H4 (cell line): ENCODE data around the gene PSEN1. TPM values are rescaled to one million over a fixed set of nuclear protein-coding genes. Genes with fewer than 3 reads are reported as not detected.

ENCODE experiments used
- DNase-seq: peaks from one replicate; pipeline ENCODE4 v3.0.0-alpha.2; 2015; ENCODE audit warnings: low spot score
- total RNA-seq: library from RNA; depleted of rRNA; stranded (reverse); fragments of >200 nt; shearing (Covaris generic); gene quantifications from 2 replicates; pipeline ENCODE4 v1.2.3, GENCODE V29; 2014

PSEN1 gene
- total RNA-seq, 1 experiment from 2014 or later, result 26.3 TPM

DNA sequence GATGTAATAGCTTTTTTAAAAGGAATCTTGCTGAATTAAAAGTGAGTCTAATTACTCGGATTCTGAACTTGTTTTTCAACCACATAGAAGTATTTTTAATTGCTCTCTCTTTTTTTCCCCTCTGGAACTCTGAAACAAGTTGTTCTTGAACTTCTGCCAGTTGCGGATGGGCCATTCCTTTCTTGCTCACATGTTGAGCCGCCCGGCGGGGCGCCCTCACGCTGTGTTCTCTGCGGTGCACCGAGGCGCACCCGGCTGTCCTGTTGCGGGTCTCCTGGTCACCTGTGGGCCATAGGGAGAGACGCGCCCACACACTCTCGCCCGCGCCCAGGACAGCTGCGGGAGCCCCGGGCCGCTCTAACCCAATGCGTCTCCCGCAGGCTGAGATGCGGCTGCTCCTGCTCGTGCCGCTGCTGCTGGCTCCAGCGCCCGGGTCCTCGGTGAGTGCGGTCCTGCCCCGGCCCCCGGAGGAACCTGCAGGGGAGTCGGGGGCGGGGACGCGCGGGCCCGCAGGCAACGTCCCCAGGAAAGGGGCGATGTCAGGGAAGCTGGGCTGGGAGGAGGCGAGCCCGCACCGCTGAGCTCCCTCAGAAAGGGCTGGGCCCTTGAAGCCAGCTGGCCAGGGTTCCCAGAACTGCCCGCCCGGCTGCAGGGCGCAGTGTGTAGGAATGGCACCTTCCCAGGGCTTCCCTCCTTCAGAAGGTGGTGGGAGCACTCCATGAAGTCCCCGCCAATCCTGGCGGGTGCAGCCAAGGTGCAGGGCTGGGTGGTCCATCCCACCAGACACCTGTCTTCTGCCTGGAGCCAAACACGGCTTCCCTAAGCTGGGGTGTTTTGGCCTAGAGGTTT is 103.3 kb downstream of the PSEN1 start:
- no peak for DNase-seq

DNA sequence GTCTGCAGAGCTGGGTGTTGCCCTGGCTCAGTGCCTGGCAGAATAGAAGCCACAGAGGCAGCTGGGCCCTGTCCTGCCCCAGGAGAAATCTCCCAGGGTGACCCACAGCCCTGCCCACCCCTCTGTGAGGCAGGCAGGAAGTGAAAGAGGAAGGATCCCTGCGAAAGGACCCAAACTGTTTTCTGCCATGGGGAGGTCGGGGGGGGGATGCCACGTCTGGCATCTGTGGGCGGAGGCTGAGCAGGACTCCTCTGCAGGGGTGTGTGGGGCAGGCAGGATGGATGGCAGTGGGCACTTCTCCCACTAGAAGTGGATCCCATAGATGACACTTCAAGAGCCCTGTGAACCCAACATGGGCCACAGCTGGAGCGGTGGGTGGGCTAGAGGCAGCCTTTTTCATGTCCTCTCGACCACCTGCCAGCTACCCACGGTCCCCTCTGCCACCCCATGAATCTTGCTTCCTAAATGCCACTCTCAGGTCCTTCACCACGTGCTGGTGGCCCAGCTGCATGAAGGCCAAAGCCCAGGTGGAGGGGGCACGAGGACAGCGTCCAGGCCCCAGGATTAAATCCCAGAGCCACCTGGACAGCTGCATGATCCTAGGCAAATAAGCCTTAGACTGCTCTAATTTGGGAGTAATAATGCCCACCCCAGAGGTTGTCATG is 104.6 kb downstream of the PSEN1 start:
- no peak for DNase-seq

DNA sequence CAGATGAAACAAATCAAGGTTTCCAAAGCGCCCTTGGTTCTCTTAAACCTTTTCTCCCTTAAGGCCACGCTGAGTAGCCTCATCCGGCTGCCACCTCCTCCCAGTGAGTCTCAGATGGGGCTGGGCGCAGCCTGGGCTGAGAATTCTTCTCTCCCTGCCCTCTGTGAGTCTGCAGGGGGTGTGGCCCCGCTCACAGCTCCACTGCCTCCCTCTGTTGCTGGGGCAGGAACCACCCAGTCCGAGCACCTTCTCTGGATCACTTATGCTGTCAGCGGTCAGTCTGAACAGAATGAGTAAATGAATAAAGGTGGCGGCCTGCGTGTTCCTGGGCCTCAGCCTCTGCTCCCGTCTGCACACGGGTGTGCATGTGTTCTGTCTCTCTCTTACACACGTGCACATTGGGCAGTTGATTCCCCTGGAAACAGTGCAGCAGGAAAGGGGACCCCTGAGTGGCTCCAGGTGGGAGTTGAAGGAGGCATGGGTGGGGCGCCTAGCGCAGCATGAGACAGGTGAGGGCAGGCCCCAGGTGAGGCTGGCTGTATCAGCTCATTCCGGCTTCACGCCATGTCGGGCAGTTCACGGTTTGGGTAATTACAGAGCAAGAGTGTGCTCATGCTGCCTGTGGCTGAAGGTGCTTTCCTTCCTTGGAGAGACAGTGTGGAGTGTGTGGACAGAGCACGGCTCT is 105.3 kb downstream of the PSEN1 start:
- DNase-seq, result no peak

DNA sequence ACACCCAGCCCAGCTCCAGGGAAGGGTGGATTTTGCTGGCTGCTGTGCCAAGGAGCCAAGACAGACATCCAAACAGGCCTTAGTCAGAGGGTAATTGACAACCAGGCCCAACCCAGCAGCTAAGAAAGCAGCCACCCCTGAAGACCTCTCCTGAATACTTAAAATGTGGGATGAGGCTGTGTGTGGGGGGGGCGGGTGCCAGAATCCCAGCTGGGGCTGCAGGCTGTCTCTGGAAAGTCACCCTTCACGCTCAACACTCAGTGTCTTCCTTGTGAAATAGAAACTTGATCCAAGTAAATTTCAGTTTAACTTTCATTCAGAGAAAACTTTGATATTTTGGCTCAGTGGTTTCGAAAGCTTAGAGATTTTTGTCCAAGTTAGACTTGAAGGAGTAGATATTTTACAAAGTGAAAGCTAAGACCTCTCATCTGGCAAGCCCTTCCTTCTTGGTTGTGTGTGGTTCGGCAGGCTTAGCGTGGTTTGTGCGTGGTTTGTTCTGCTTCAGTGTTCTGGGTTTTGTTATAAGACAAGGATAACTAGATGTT is 106.1 kb downstream of the PSEN1 start:
- no peak for DNase-seq

DNA sequence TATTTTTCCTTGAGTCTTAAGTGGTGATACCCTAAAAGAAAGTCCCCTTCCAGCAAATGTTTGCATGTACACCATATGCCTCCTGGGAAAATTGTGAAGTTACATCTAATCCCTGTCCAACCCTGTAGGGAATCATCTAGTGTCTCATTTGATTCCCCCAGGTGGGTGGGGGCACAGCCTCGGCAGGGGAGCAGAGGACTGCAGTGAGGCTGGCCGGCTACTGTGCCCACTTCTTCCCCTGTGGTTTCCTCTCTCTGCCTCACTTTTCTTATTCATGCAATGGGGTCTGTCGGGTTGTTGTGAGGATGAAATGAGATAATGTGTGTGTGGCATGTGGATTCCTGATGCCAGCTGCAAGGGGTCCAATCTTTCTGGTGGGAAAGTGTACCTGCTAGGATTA is 107.0 kb downstream of the PSEN1 start:
- DNase-seq, result no peak

DNA sequence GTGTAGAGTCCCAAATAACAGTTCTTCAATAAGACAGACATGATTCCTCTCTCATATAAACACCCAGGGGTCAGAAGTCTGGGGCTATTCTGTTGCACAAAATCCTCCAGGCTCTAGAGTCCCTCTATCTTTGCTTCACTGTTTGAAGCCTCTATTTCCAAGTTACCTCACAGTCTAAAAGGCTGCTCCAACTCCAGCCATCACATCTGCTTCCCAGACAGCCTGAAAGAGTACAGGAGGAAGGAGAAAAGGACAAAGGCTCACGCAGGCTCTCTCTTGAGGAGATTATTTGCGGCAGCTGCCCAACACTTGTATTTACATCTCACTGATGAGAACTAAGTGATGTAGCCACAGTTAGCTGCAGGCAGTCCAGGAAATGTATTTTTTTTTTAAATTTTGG is 107.4 kb downstream of the PSEN1 start:
- no peak for DNase-seq

DNA sequence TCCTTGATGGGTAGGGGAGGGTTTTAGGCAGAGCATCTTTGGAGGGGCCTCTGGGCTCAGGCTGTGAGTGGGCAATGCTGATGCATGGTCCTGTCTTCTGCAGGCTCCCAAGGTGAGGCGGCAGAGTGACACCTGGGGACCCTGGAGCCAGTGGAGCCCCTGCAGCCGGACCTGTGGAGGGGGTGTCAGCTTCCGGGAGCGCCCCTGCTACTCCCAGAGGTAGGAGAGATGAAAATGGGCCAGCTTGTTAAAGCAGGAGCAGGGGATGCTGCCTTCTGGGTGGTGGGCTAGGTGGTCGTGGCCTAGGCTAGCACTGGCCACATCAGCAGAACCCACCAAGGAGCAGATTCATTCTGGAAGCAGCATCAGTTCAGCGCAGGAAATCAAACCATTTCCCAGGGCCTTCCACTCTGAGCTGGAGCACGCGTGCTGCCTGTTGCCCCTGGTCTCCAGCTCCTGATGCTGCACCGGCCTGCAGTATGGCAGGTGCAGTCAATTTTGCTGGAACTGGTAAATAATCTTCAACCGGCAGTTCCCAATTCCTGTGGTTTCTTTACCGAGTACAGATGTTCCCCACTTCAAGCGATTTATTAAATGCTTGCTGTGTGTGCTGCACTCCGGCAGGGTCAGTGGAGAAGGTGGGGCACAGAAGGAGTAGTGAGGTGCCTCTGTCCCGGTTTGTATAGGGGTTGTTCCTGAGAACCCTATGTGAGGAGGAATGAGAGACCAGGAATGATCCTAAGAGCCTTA is 108.4 kb downstream of the PSEN1 start:
- DNase-seq, result no peak

DNA sequence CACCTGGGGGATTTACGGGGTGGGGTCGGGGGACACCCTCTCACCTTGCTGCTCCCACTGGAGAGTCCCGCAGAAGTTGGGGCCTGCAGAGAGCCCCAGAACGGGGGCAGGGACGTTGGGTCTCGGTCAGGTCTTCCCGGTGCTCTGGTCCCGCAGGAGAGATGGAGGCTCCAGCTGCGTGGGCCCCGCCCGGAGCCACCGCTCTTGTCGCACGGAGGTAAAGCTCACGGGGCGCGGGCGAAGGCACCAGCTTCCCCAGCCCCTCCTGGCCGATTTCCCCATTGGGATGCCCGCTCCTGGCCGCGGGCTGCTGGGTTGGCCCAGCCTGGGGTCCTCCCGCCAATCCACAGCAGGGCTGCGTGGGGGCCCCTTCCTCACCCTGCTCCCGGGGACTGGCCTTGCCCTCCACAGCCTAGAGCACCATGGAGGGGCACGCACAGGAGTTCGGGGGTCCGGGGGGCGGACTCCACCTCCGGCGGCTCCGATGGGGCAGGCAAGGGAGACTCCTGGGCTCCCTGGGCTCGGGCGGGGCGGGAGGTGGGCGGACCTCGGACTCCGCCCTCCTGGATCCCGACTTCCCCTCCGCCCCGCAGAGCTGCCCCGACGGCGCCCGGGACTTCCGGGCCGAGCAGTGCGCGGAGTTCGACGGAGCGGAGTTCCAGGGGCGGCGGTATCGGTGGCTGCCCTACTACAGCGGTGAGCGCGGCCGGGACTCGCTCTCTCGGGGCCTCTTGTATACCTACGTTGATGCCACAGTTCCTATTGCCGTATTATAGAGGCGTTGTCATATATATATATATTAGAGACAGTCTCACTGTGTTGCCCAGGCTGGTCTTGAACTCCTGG is 109.4 kb downstream of the PSEN1 start:
- no peak for DNase-seq

DNA sequence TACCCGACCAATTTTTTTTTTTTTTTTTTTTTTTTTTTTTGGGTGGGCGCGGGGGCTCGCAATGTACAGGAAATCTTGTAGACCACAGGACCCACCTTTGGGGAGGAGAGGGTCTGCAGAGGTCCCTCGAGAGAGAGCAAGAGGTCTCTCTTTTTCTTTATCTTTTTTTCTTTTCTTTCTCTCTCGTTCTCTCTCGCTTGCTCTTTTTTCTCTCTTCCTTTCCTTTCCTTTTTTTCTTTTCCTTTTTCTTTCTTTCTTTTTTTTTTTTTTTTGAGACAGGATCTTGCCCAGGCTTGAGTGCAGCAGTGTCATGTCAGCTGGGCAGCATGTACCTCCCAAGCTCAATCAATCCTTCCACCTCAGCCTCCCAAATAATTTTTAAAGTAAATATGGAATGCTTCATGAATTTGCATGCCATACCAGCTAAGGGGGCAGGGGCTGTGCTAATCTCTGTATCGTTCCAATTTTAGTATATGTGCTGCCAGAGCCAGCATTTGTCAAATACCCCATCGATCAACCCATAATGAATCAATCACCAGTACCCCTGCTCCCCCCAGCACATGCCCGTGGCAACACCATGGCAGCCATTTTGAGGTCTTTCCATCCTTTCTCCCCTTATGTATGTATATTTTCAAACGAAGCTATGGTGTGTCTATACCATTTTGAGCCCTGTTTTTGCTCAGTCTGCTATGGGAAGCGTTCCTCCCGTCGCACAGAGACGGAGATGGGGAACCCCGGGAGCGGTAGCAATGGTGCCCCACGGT is 110.3 kb downstream of the PSEN1 start:
- DNase-seq, result no peak

DNA sequence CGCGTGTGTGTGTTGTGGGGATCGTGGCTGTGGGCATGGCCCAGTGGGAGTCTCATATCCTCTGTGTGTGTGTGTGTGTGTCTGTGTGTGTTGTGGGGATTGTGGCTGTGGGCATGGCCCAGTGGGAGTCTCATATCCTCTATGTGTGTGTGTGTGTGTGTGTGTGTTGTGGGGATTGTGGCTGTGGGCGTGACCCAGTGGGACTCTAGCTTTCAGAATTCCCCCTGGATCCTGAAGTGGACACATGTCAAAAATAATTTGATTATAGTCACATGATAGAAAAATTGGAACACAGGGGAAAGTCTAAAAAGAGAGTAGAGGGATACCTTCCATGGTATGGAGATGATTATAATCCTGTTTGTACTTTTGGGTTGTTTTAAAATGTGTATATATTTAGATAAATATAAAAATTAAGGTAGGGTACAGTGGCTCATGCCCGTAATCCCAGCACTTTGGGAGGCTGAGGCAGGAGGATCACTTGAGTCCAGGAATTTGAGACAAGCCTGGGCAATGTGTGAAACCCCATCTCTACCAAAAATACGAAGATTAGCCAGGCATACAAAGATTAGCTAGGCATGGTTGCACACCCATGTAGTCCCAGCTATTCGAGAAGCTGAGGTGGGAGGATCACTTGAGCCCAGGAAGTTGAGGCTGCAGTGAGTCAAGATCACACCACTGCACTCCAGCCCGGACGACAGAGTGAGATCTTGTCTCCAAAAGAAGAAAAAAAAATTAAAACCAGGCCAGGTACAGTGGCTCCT is 112.0 kb downstream of the PSEN1 start:
- DNase-seq, result no peak

DNA sequence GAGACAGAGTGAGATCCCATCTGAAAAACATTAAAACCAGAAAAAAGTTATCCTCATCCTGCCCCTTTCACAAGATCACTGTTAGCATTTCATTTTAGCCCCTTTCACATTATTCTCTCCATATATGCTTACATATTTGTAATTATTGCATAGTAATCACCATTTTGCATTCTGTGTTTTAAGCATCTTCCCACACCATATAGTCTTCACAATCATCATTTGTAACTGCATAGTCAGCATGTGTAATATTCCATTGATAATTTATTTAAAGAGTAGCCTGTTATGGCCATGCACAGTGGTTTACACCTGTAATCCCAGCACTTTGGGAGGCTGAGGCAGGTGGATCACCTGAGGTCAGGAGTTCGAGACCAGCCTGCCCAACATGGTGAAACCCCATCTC is 112.8 kb downstream of the PSEN1 start:
- DNase-seq, result no peak

DNA sequence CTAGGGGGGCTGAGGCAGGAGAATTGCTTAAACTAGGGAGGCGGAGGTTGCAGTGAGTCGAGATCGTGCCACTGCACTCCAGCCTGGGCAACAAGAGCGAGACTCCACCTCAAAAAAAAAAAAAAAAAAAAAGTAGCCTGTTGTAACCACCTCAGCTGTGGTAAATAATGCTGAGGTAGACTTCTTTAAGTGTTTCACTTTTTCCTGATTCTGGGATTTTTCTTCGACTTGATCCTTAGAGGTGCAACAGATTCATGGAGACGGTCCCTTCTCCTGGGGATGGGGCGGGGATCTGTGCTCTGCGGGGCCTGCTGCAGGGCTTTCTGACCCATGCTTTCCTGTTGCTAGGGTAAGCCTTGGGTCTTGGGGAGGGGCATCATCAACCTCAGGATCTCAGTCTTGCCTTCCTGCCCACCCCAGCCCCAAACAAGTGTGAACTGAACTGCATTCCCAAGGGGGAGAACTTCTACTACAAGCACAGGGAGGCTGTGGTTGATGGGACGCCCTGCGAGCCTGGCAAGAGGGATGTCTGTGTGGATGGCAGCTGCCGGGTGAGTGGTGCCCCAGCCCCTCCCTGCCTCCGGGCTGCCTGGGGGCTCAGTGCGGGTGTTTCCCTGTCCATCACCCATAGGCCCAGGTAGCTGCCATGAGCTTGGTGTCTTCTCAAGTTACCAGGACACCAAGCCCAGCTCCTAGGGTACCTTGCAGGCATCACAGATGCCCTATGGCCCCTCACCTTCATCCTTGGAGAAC is 113.4 kb downstream of the PSEN1 start:
- no peak for DNase-seq

DNA sequence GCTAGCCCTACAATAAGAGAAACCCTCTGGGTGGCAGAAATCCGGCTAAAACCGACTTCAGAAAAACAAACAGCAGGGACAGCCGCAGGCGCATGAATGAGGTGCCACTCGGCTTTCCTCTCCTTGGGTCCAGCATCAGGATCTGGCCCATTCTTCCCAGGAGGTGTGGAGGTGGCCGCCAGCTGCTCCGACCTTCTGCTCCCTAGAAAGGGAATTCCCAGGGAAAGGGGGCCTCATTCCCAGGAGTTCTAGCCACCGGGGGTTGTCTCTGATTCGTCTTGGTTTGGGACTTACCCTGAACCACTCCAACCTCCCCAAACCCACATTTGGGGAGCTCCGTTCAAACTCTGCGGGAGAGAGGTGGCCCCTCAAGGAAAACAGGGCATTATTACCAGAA is 114.0 kb downstream of the PSEN1 start:
- DNase-seq, result no peak

DNA sequence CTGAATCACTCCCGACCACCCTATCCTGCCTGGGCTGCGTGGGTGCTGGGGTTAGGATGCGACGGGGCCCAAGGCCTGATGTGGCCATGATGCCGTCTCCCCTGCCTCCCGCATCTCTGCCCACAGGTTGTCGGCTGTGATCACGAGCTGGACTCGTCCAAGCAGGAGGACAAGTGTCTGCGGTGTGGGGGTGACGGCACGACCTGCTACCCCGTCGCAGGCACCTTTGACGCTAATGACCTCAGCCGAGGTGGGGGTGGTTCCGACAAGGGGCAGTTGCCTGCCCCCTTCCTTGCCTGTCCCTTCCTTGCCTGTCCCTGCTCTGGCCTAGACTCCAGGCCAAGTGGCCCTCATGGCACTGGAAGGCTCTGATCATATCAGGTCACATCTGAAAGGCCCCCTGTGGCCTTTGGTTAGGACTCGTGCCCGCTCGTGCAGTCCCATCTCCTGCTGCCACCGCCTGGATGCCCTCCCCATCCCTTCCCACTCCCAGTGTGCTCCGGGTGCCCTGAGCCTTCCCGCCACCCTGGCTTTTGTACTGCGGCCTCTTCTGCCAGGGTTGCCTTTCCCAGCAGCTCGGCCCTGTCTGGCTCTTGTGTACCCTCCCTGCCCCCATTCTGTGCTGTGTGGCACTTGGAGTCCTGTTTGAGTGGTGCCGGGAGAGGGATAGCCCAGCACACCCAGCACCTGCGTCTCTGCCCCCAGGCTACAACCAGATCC is 114.6 kb downstream of the PSEN1 start:
- DNase-seq, result no peak

DNA sequence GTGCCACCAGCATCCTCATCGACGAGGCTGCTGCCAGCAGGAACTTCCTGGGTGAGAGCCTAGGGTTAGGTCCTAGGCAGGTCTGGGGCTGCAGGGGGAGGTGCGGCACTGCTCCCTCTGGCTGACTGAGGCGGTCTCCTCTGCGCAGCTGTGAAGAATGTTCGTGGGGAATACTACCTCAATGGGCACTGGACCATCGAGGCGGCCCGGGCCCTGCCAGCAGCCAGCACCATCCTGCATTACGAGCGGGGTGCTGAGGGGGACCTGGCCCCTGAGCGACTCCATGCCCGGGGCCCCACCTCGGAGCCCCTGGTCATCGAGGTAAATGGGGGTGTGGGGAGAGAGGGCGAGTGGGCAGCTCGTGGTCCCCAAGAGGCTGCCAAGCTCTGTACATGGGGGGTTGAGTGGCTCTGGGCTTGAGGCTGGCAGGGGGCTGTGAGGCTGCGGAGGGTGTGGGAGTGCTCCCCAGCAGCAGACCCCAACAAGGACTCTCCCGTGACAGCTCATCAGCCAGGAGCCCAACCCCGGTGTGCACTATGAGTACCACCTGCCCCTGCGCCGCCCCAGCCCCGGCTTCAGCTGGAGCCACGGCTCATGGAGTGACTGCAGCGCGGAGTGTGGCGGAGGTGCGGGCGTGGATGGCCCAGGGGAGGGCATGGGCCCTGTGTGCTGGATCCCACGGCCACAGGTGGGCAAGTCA is 115.4 kb downstream of the PSEN1 start:
- no peak for DNase-seq

DNA sequence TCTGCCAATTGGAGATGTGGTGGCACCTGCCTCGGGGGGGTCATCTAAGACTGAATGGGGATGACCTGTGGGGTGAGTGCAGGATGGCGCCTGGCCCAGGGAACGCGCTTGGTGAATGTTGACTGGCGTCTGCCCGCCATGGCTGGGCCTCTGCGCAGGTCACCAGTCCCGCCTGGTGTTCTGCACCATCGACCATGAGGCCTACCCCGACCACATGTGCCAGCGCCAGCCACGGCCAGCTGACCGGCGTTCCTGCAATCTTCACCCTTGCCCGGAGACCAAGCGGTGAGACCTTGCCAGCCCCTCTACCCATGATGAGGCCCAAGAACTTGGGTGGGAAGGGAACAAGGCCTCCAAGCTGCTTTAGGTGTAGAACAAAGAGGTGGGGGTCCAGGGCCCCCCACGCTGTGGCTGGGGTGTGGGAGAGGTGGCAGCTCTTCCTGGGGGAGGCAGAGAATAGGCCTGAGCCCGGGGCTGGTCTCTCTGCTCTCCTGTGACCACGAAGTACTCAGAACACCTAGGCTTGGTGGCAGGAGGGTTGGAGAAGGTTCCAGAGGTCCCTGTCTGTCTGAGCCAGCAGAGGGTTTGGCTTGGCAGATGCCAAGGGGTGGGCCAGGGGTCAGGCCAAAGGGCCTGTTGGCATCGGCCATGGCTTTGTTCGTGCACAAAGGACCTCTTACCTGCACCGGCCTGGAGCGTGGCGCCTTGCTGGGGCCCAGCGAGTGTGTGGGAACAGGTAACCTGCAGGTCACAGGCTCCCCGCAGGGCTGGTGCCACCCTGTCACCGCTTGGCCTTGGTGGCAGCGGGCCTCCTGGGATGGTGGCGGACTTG is 116.4 kb downstream of the PSEN1 start:
- no peak for DNase-seq

DNA sequence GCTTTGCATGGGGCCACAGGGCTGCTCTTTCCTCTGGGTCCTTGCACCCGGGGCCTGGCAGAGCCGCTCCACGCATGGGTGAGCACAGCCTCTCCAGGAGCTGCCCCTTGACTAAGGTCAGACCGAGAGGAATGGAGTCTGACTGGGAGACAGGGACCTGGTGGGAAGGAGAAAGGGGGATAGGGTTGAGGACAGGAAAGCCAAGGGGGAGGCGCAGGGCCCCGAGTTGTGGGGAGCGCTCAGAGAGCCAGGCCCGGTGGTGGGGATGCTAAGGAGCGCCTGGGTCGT is 117.0 kb downstream of the PSEN1 start:
- no peak for DNase-seq
